Naive thymus-derived CD4-positive, alpha-beta T cell (primary cell): ENCODE results near the gene TRIP12. TPM values are rescaled to one million over a fixed set of nuclear protein-coding genes. Genes with fewer than 3 reads are reported as not detected.
"Not testable (repeated sequence)": the region's sequence is repeated elsewhere in the genome, so short reads cannot be mapped to it uniquely, and the experiment has no call there.

ENCODE experiments used
- ATAC-seq: fragments of 150-1000 bp; cut with Tn5 transposase; 2 replicates; pipeline ENCODE4 v1.10.0; 2021; ENCODE audit warnings: mild to moderate bottlenecking, moderate library complexity
- CTCF ChIA-PET: fragments of 350-600 bp; sonication (Branson Sonifier 250); formaldehyde crosslinking; loops from one replicate; lab custom pipeline; 2021; ENCODE audit warnings: antibody characterized with exemption; lab: Charles Lee
- POLR2A ChIA-PET: fragments of 350-600 bp; sonication (Branson Sonifier 250); formaldehyde crosslinking; loops from one replicate; lab custom pipeline; 2021; ENCODE audit warnings: antibody characterized with exemption, inconsistent platforms; lab: Charles Lee
- DNase-seq, 9 donors: peaks; one replicate each; pipeline versions ENCODE4 v3.0.0 to v3.0.0-alpha.2; 2020 to 2022; ENCODE audit warnings: mixed read lengths in 1 of 9
- H3K27ac ChIP-seq: one replicate; pipeline ENCODE4 v1.7.0; 2013; ENCODE audit warnings: mild to moderate bottlenecking, low read depth, low read length, moderate library complexity
- H3K27me3 ChIP-seq, 2 donors: one replicate each; pipeline ENCODE4 v1.7.0; 2013; ENCODE audit warnings: low read length in 2 of 2, mild to moderate bottlenecking in 2 of 2, moderate library complexity in 2 of 2; ENCODE audit not compliant: control insufficient read depth in 2 of 2, insufficient read depth in 2 of 2
- H3K36me3 ChIP-seq, 3 experiments: 1 replicate in 2 of 3; 2 replicates in 1 of 3; pipeline ENCODE4 v1.7.0; 2013; ENCODE audit warnings: low read length in 3 of 3, mild to moderate bottlenecking in 3 of 3, moderate library complexity in 1 of 3; ENCODE audit not compliant: insufficient read depth in 3 of 3, control insufficient read depth in 2 of 3
- H3K4me1 ChIP-seq, 2 donors: one replicate each; pipeline ENCODE4 v1.7.0; 2013; ENCODE audit warnings: low read length in 2 of 2, mild to moderate bottlenecking in 2 of 2, moderate library complexity in 1 of 2; ENCODE audit not compliant: control insufficient read depth in 2 of 2, insufficient read depth in 2 of 2
- H3K4me3 ChIP-seq: 2 replicates; pipeline ENCODE4 v1.7.0; 2013; ENCODE audit warnings: mild to moderate bottlenecking, low read length
- H3K9me3 ChIP-seq, 3 experiments: 1 replicate in 2 of 3; 2 replicates in 1 of 3; pipeline ENCODE4 v1.7.0; 2013; ENCODE audit warnings: low read length in 3 of 3; ENCODE audit not compliant: control insufficient read depth in 2 of 3
- H3K27ac Mint-ChIP-seq, 9 donors: one replicate each; pipeline ENCODE4 v1.8.0; 2020 to 2022; ENCODE audit warnings: mixed read lengths in 9 of 9, mild to moderate bottlenecking in 8 of 9, moderate library complexity in 5 of 9, inconsistent platforms in 2 of 9
- H3K27me3 Mint-ChIP-seq, 5 donors: one replicate each; pipeline ENCODE4 v1.8.0; 2021 to 2022; ENCODE audit warnings: mixed read lengths in 5 of 5, mild to moderate bottlenecking in 1 of 5
- H3K36me3 Mint-ChIP-seq, 5 donors: one replicate each; pipeline ENCODE4 v1.8.0; 2020 to 2022; ENCODE audit warnings: mixed read lengths in 5 of 5, mild to moderate bottlenecking in 3 of 5, inconsistent platforms in 1 of 5
- H3K4me1 Mint-ChIP-seq, 7 donors: one replicate each; pipeline ENCODE4 v1.8.0; 2020 to 2022; ENCODE audit warnings: mixed read lengths in 7 of 7, mild to moderate bottlenecking in 3 of 7, inconsistent platforms in 1 of 7
- H3K4me3 Mint-ChIP-seq, 10 donors: one replicate each; pipeline ENCODE4 v1.8.0; 2020 to 2022; ENCODE audit warnings: mild to moderate bottlenecking in 10 of 10, mixed read lengths in 10 of 10, moderate library complexity in 6 of 10, inconsistent platforms in 2 of 10
- H3K9me3 Mint-ChIP-seq, 11 donors: one replicate each; pipeline ENCODE4 v1.8.0; 2020 to 2022; ENCODE audit warnings: mixed read lengths in 11 of 11, mild to moderate bottlenecking in 4 of 11, inconsistent platforms in 1 of 11, moderate library complexity in 1 of 11
- intact Hi-C, 2 donors: fragments of 100-400 bp; cut with micrococcal nuclease; formaldehyde crosslinking; loops; one replicate each; pipeline ENCODE4 v1.15.1; 2023
- polyA plus RNA-seq, 2 donors: library from polyadenylated mRNA; unstranded; fragments of 300-500 nt; fragmentation: Illumina TruSeq; gene quantifications; one replicate each; pipeline ENCODE4 v1.2.3, GENCODE V29; 2021
- total RNA-seq, 6 experiments: library from RNA in 5 of 6; stranded (reverse) in 5 of 6; gene quantifications; 1 replicate in 5 of 6; 2 replicates in 1 of 6; pipeline ENCODE4 v1.2.3 and lab custom pipeline; 2021 to 2026

TRIP12 gene
- total and polyA plus RNA-seq, 7 experiments from 2014 or later: 34.8 to 247 (median 224) TPM

- DNase-seq, H3K27me3 ChIP-seq, H3K4me1 Mint-ChIP-seq, H3K27me3 Mint-ChIP-seq, H3K4me3 Mint-ChIP-seq, H3K9me3 Mint-ChIP-seq, H3K27ac Mint-ChIP-seq, ATAC-seq, H3K36me3 ChIP-seq, H3K4me3 ChIP-seq, intact Hi-C loops, POLR2A ChIA-PET, H3K9me3 ChIP-seq, H3K27ac ChIP-seq, H3K4me1 ChIP-seq: not testable (repeated sequence)
- peaks cover 0 to 15% (median 9%) of the 10 kb centered on the region in 5 donors for H3K36me3 Mint-ChIP-seq
- CTCF ChIA-PET: interaction anchor here (0.6 kb wide), 1 partner anchor 1232 kb away, joined by 4 read pairs; no protein-coding TSS in a partner anchor
These were observed 164.3 kb downstream of the TRIP12 start for GRCh38 chr2:229757462-229757861.

DNA sequence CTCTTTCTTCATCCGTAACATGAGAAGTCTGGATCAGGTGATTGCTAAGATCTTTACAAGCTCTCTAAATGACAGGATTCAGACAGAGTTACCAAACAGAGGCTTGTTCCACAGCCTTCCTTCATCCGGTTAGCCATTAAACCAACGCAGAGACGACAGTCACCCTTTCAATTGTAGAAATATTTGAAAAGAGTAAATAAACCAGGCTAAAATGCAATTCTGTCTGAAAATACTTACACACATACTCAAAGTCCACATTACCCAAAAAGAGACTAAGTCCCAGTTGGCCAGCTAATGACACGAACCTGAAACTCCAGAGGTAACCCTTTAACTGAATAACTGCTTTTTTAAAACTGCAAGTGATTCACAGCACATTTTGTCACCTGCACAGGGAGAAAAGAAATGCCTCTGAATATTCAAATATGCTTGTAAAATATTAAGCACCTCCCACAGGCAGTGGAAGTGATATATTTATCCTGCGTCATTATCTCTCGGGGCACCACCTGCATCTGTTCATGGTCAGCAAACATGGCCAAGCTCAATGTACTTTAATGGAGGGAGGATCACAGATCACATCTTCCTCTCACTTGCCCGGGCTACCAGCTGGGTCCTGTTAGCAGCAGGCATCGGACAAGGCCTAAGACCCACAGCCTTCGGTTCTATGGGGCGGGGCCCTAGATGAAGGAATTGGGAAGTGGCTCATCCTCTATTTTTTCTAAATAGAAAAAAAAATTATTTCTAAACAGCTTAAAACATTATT, 168.7 kb downstream of the TRIP12 start:
- ChIA-PET CTCF (no interaction called here), POLR2A (interaction anchor here (0.7 kb wide), 1 partner anchor 53 kb away, joined by 3 read pairs; no protein-coding TSS in a partner anchor)
- ATAC-seq (no peak), DNase-seq (no peak)
- no peak overlapping the region for H3K4me3 Mint-ChIP-seq
- H3K9me3 ChIP-seq: no peaks in the 10 kb centered on the region
- peaks cover 0 to 16% (median 9%) of the 10 kb centered on the region in 5 donors for H3K36me3 Mint-ChIP-seq
- no peak overlapping the region for H3K27ac Mint-ChIP-seq
- H3K9me3 Mint-ChIP-seq: peaks cover 0 to 7% (median 0%) of the 10 kb centered on the region in 11 donors
- no peaks in the 10 kb centered on the region for H3K4me1 ChIP-seq
- no peaks in the 10 kb centered on the region for H3K27me3 Mint-ChIP-seq
- no peaks in the 10 kb centered on the region for H3K36me3 ChIP-seq
- no peak overlapping the region for H3K27ac ChIP-seq
- no peak overlapping the region for H3K4me3 ChIP-seq
- no peaks in the 10 kb centered on the region for H3K27me3 ChIP-seq
- H3K4me1 Mint-ChIP-seq: peaks cover 0 to 4% (median 3%) of the 10 kb centered on the region in 7 donors
- intact Hi-C loops: no loop called here

- H3K9me3 ChIP-seq: no peaks in the 10 kb centered on the region
- H3K27ac ChIP-seq: no peak overlapping the region
- H3K36me3 ChIP-seq: no peaks in the 10 kb centered on the region
- DNase-seq (no peak), ATAC-seq (no peak)
- ChIA-PET POLR2A (no interaction called here), CTCF (interaction anchor here (0.6 kb wide), 1 partner anchor 36 kb away, joined by 4 read pairs; no protein-coding TSS in a partner anchor)
- no peaks in the 10 kb centered on the region for H3K27me3 ChIP-seq
- H3K4me3 ChIP-seq: no peak overlapping the region
- no peaks in the 10 kb centered on the region for H3K4me1 ChIP-seq
- Mint-ChIP-seq H3K36me3 (peaks cover 0 to 5% (median 4%) of the 10 kb centered on the region in 5 donors), H3K27ac (no peak overlapping the region), H3K27me3 (peaks cover 0 to 8% (median 0%) of the 10 kb centered on the region in 5 donors), H3K4me1 (peaks cover 0 to 4% (median 3%) of the 10 kb centered on the region in 7 donors), H3K9me3 (peaks cover 0 to 4% (median 1%) of the 10 kb centered on the region in 11 donors), H3K4me3 (no peak overlapping the region)
- intact Hi-C loops: no loop called here
These were observed 172.0 kb downstream of the TRIP12 start for GRCh38 chr2:229749779-229750178.

DNA sequence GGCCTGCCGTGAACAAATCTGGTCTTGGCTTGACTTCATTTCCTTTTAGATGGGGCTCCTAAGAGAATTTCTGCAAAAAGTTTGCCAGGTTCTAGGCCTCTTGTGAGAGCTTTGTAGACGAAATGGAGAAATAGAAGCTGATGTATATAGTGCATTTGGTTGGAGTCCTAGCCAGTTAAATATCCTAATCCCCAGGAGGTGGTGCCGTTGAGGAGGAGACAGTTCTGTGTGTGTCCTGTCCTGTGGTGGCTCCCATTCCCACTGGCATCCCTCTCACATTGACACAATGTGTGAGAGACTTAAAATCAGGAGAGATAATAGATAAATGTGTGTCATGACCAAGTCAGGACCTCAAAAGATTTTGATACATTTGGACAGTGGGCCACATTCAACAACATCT, 172.9 kb downstream of the TRIP12 start:
- intact Hi-C loops: no loop called here
- CTCF ChIA-PET: no interaction called here
- no peak overlapping the region for H3K27ac ChIP-seq
- no peaks in the 10 kb centered on the region for H3K27me3 ChIP-seq
- DNase-seq: no peak
- H3K27me3 Mint-ChIP-seq: peaks cover 0 to 8% (median 0%) of the 10 kb centered on the region in 5 donors
- H3K4me3 ChIP-seq: no peak overlapping the region
- no peaks in the 10 kb centered on the region for H3K36me3 ChIP-seq
- H3K9me3 ChIP-seq: no peaks in the 10 kb centered on the region
- H3K4me1 ChIP-seq: no peaks in the 10 kb centered on the region
- POLR2A ChIA-PET: no interaction called here
- H3K4me3 Mint-ChIP-seq: no peak overlapping the region
- peaks cover 0 to 11% (median 0%) of the 10 kb centered on the region in 11 donors for H3K9me3 Mint-ChIP-seq
- peaks cover 0 to 5% (median 3%) of the 10 kb centered on the region in 5 donors for H3K36me3 Mint-ChIP-seq
- no peak overlapping the region for H3K27ac Mint-ChIP-seq
- H3K4me1 Mint-ChIP-seq: peaks cover 0 to 4% (median 3%) of the 10 kb centered on the region in 7 donors
- ATAC-seq: no peak

- H3K4me3 ChIP-seq, H3K4me1 Mint-ChIP-seq, H3K27me3 ChIP-seq, H3K36me3 ChIP-seq, H3K27ac ChIP-seq, POLR2A ChIA-PET, H3K9me3 ChIP-seq, intact Hi-C loops, H3K4me1 ChIP-seq, CTCF ChIA-PET, H3K27ac Mint-ChIP-seq, DNase-seq, ATAC-seq, H3K4me3 Mint-ChIP-seq: not testable (repeated sequence)
- peaks cover under 1 to 48% (median 17%) of the 10 kb centered on the region in 11 donors for H3K9me3 Mint-ChIP-seq
- H3K36me3 Mint-ChIP-seq: peaks cover 0 to 15% (median 6%) of the 10 kb centered on the region in 5 donors
- H3K27me3 Mint-ChIP-seq: peaks cover 4 to 10% (median 8%) of the 10 kb centered on the region in 5 donors
These were observed 179.1 kb downstream of the TRIP12 start for GRCh38 chr2:229742691-229743090.

GRCh38 chr2:229740279-229740678, 181.5 kb downstream of the TRIP12 start:
- Mint-ChIP-seq H3K27me3 (peaks cover 0 to 10% (median 6%) of the 10 kb centered on the region in 5 donors), H3K27ac (no peak overlapping the region), H3K9me3 (peaks cover 5 to 58% (median 25%) of the 10 kb centered on the region in 11 donors), H3K36me3 (peaks cover 0 to 15% (median 6%) of the 10 kb centered on the region in 5 donors), H3K4me1 (no peaks in the 10 kb centered on the region), H3K4me3 (no peak overlapping the region)
- CTCF ChIA-PET: no interaction called here
- intact Hi-C loops: no loop called here
- POLR2A ChIA-PET: interaction anchor here (0.6 kb wide), 1 partner anchor 1571 kb away, joined by 3 read pairs; no protein-coding TSS in a partner anchor
- Histone ChIP-seq H3K9me3 (peaks cover 0 to 15% (median 3%) of the 10 kb centered on the region in 3 experiments), H3K4me1 (no peaks in the 10 kb centered on the region), H3K27me3 (no peaks in the 10 kb centered on the region), H3K4me3 (no peak overlapping the region), H3K36me3 (no peaks in the 10 kb centered on the region), H3K27ac (no peak overlapping the region)
- DNase-seq (no peak), ATAC-seq (no peak)
